Measurements from ENCODE around the gene NUTF2.
"Not testable (repeated sequence)": the region's sequence is repeated elsewhere in the genome, so short reads cannot be mapped to it uniquely, and the experiment has no call there.

The NUTF2 gene

GRCh38 chr16:67846320-67847063 lies at the start of gene NUTF2:
Gene NUTF2, plus strand, starts transcription at chr16:67846933. Its CDS starts 18,198 bp downstream, at chr16:67865131.
- peak; percentile 93 for DNase-seq (ENCODE audit: low read depth)

GRCh38 chr16:67800338-67800926 lies 46.3 kb upstream of the NUTF2 start:
- DNase-seq (ENCODE audit: low read depth) = no peak

- DNase-seq (ENCODE audit: low read depth) = no peak
Measured at GRCh38 chr16:67801241-67801640, 45.5 kb upstream of the NUTF2 start.

GRCh38 chr16:67801883-67802282 lies 44.9 kb upstream of the NUTF2 start:
- DNase-seq (ENCODE audit: low read depth) = peak; percentile 33

GRCh38 chr16:67803894-67804293 lies 42.8 kb upstream of the NUTF2 start:
- DNase-seq (ENCODE audit: low read depth) = no peak

GRCh38 chr16:67804853-67805542 lies 41.7 kb upstream of the NUTF2 start:
- no peak for DNase-seq (ENCODE audit: low read depth)

GRCh38 chr16:67805718-67806427 lies 40.9 kb upstream of the NUTF2 start:
- DNase-seq (ENCODE audit: low read depth) = no peak

GRCh38 chr16:67806428-67807147 lies 40.1 kb upstream of the NUTF2 start, which contains the start of the genes RANBP10 and TSNAXIP1:
Gene RANBP10, minus strand, starts transcription at chr16:67806560. Its CDS starts 24 bp downstream, at chr16:67806536.
Gene TSNAXIP1, plus strand, starts transcription at chr16:67806889. Its CDS starts 261 bp downstream, at chr16:67807150.
- DNase-seq (ENCODE audit: low read depth) = peak; percentile 94

- no peak for DNase-seq (ENCODE audit: low read depth)
Measured at GRCh38 chr16:67807148-67807682, 39.5 kb upstream of the NUTF2 start.

- DNase-seq (ENCODE audit: low read depth) = no peak
Measured at GRCh38 chr16:67811899-67812298, 34.8 kb upstream of the NUTF2 start.

GRCh38 chr16:67814567-67814966 lies 32.2 kb upstream of the NUTF2 start:
- DNase-seq (ENCODE audit: low read depth) = no peak

GRCh38 chr16:67820608-67821259 lies 26.0 kb upstream of the NUTF2 start:
- DNase-seq (ENCODE audit: low read depth) = no peak

- no peak for DNase-seq (ENCODE audit: low read depth)
Measured at GRCh38 chr16:67822511-67822910, 24.2 kb upstream of the NUTF2 start.

GRCh38 chr16:67825119-67825518 lies 21.6 kb upstream of the NUTF2 start:
- no peak for DNase-seq (ENCODE audit: low read depth)

- DNase-seq (ENCODE audit: low read depth) = no peak
Measured at GRCh38 chr16:67825906-67826305, 20.8 kb upstream of the NUTF2 start.

GRCh38 chr16:67828651-67829050 lies 18.1 kb upstream of the NUTF2 start:
- no peak for DNase-seq (ENCODE audit: low read depth)

- DNase-seq (ENCODE audit: low read depth) = no peak
Measured at GRCh38 chr16:67833030-67833414, 13.7 kb upstream of the NUTF2 start.

GRCh38 chr16:67833415-67834241 lies 13.1 kb upstream of the NUTF2 start:
- peak; percentile 83 for DNase-seq (ENCODE audit: low read depth)

- no peak for DNase-seq (ENCODE audit: low read depth)
Measured at GRCh38 chr16:67834242-67834614, 12.5 kb upstream of the NUTF2 start.

GRCh38 chr16:67837190-67837589 lies 9.5 kb upstream of the NUTF2 start:
- DNase-seq (ENCODE audit: low read depth) = not testable (repeated sequence)
